Stimulated activated naive CD8-positive, alpha-beta T cell treated with anti-CD3 and anti-CD28 coated beads, Interleukin-15, amount 100 ng/mL, for 72 hours (primary cell): ENCODE data around the gene ATG9B.

Experiments
- ATAC-seq: fragments of 150-1000 bp; cut with Tn5 transposase; 2 replicates; pipeline ENCODE4 v1.10.0; 2021; ENCODE audit warnings: mild to moderate bottlenecking, moderate library complexity
- DNase-seq, 2 donors: peaks; one replicate each; pipeline ENCODE4 v3.0.0; 2021 to 2022
- H3K27ac Mint-ChIP-seq, 2 donors: one replicate each; pipeline ENCODE4 v1.8.0; 2022; ENCODE audit warnings: mild to moderate bottlenecking in 2 of 2, mixed read lengths in 2 of 2, moderate library complexity in 2 of 2
- H3K27me3 Mint-ChIP-seq: one replicate; pipeline ENCODE4 v1.8.0; 2022; ENCODE audit warnings: mixed read lengths
- H3K4me1 Mint-ChIP-seq: one replicate; pipeline ENCODE4 v1.8.0; 2022; ENCODE audit warnings: mild to moderate bottlenecking, mixed read lengths
- H3K4me3 Mint-ChIP-seq, 2 donors: one replicate each; pipeline ENCODE4 v1.8.0; 2022; ENCODE audit warnings: mild to moderate bottlenecking in 2 of 2, mixed read lengths in 2 of 2, moderate library complexity in 1 of 2
- H3K9me3 Mint-ChIP-seq, 2 donors: one replicate each; pipeline ENCODE4 v1.8.0; 2022; ENCODE audit warnings: mixed read lengths in 2 of 2

Gene ATG9B

DNA sequence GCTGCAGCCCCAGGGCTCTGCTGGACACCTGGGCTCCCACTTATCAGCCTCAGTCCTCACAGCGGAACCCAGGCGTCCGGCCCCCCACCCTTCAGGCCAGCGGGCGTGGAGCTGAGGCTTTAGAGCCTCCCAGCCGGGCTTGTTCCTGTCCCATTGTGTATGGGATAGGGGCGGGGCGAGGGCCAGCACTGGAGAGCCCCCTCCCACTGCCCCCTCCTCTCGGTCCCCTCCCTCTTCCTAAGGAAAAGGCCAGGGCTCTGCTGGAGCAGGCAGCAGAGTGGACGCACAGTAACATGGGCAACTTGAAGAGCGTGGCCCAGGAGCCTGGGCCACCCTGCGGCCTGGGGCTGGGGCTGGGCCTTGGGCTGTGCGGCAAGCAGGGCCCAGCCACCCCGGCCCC, 30.8 kb downstream of the ATG9B start:
- peaks cover 17 to 23% of the 10 kb centered on the region in 2 donors for H3K9me3 Mint-ChIP-seq
- no peak for DNase-seq
- no peak overlapping the region for H3K4me3 Mint-ChIP-seq
- no peak for ATAC-seq
- no peaks in the 10 kb centered on the region for H3K27me3 Mint-ChIP-seq
- no peak overlapping the region for H3K27ac Mint-ChIP-seq
- H3K4me1 Mint-ChIP-seq = peaks cover 46% of the 10 kb centered on the region

DNA sequence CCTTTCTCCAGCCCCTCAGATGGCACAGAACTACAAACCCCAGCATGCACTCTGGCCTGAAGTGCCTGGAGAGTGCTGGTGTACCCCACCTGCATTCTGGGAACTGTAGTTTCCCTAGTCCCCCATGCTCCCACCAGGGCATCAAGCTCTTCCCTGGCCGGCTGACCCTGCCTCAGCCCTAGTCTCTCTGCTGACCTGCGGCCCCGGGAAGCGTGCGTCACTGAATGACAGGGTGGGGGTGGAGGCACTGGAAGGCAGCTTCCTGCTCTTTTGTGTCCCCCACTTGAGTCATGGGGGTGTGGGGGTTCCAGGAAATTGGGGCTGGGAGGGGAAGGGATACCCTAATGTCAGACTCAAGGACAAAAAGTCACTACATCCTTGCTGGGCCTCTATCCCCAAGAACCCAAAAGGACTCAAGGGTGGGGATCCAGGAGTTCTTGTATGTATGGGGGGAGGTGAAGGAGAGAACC, 31.4 kb downstream of the ATG9B start:
- no peak for ATAC-seq
- H3K27me3 Mint-ChIP-seq = no peaks in the 10 kb centered on the region
- H3K4me3 Mint-ChIP-seq = no peak overlapping the region
- no peak overlapping the region for H3K27ac Mint-ChIP-seq
- H3K9me3 Mint-ChIP-seq = peaks cover 17 to 23% of the 10 kb centered on the region in 2 donors
- H3K4me1 Mint-ChIP-seq = peaks cover 46% of the 10 kb centered on the region
- DNase-seq = no peak

DNA sequence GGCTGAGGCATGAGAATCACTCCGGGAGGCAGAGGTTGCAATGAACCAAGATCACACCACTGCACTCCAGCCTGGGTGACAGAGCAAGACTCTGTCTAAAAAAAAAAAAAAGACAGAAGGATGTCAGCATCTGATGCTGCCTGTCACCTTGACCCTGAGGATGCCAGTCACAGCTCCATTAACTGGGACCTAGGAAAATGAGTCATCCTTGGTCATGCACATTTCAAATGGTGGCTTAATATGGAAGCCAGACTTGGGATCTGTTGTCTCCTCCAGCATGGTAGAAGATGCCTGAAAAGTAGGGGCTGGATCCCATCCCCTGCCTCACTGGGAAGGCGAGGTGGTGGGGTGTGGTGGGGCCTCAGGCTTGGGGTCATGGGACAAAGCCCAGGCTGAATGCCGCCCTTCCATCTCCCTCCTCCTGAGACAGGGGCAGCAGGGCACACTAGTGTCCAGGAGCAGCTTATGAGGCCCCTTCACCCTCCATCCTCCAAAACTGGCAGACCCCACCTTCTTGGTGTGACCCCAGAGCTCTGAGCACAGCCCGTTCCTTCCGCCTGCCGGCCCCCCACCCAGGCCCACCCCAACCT, 32.1 kb downstream of the ATG9B start:
- Mint-ChIP-seq H3K27ac (no peak overlapping the region), H3K4me1 (peaks cover 39% of the 10 kb centered on the region), H3K27me3 (peaks cover 5% of the 10 kb centered on the region), H3K4me3 (no peak overlapping the region), H3K9me3 (peaks cover 17 to 23% of the 10 kb centered on the region in 2 donors)
- no peak for DNase-seq
- no peak for ATAC-seq

DNA sequence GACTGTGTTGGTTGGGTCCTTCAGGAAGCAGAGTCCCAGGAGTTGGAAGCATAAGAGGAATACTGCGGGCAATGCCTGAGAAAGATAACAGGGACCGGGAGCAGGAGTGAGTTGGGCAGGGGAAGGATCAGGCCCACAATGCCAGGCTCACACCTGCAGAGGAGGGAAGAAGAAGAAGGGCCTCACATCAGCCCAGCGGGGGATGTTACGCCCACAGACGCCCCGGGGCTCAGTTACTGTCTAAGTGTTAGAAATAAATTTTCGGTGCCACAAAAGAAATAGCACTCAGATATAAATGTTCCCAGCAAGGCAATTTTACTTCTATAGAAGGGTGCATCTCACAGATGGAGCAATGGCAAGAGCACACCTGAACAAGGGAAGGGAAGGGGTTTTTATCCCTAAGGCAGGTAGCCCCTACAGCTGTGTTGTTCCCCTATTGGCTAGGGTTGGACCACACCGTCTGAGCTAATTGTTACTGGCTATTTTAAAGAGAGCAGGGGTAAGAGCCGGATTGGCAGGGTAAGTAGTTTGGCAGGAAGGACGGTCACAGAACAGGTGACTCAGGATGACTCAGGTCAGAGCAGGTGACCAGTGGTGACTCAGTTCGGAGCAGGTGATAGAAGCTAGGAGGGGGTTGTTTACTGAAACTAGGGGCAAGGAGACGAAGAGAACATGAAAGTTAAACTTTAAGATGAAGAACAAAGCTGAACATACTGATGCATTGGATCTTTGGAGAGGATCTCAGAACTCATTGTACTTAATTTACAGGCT, 33.7 kb downstream of the ATG9B start, which contains the start of gene NOS3:
Gene NOS3, plus strand, starts transcription at position 602 of the 771 bp plus-strand sequence. CDS start 2,787 bp downstream, outside the sequence.
- Mint-ChIP-seq H3K4me1 (peaks cover 37% of the 10 kb centered on the region), H3K27ac (peak within 1 kb of the TSS in 1 of 2 donors; percentile 57), H3K9me3 (peaks cover 17 to 23% of the 10 kb centered on the region in 2 donors), H3K27me3 (peaks cover 21% of the 10 kb centered on the region), H3K4me3 (no peak within 1 kb of the TSS)
- ATAC-seq (no peak), DNase-seq (no peak)

DNA sequence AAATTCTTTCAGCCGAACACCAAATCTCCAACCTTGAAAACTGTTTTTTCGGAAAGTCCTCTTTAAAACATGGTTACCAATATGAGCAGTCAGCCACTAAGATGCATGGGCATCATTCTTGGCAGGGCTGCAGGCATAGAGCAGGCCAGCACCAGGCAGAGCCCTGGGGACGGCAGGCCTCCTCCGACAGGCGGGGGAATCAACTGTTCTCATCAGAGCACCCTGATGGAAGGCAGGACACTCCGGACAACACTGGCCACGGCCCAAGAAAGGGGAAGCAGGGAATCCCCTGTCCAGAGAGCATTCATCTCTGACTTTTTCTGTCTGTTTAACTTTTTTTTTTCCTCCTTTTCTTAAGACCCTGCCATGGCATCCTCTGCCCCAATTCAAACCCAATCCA, 34.8 kb downstream of the ATG9B start:
- Mint-ChIP-seq H3K27me3 (peaks cover 25% of the 10 kb centered on the region), H3K27ac (no peak overlapping the region), H3K4me1 (peaks cover 28% of the 10 kb centered on the region)

DNA sequence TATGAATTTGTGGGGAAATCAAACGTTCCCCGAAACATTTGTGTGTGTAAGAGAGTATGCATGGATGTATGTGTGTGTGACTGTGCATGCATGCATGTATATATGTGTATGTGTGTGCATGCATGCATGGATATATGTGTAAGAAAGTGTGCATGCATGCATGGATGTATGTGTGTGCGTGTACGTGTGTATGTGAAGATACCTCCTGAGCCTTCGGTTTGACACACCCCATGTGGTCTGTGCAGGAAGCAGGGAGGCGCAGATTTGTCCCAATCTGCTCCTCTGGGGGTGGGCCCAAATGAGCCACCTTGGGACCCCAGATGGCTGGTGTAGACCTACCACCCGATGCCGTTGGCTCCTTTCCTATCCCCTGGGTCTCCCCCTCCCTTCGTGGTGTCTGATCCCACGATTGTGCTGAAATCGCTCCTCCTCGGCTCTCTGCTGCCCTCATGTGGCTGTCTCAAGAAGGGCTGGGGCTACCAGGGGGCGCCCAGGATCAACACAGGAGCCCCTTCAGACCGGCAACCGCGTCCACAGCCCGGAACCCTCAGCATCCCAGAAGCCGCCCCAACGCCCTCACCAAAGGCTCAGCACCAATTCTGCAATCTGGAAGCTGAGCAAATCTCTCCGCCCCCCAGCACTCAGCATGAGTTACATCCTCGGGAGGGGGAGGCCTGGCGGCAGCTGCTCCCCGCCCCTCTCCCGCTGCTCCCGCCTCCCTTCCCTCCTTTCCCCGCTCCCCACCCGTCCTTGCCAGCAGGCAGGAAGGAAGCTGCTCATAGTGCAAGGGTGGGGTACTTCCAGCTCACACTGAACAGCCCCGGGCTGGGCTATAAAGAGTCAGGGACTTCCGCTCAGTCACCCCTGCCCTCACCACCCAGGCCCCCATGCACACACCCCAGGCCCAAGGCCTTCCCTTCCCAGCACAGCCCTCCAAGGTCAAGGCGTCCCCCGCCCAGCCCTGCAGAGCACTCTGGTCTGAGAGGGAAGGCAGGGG, 35.8 kb downstream of the ATG9B start:
- peaks cover 17 to 23% of the 10 kb centered on the region in 2 donors for H3K9me3 Mint-ChIP-seq
- no peak overlapping the region for H3K27ac Mint-ChIP-seq
- ATAC-seq (peak; percentile 73), DNase-seq (peak; percentile 67 to 69)
- H3K4me1 Mint-ChIP-seq = peaks cover 28% of the 10 kb centered on the region
- H3K27me3 Mint-ChIP-seq = peaks cover 25% of the 10 kb centered on the region
- H3K4me3 Mint-ChIP-seq = peak overlapping the region; percentile 1 to 63

More for the DNA sequence above, 34.8 kb downstream of the ATG9B start:
- no peak for ATAC-seq
- Mint-ChIP-seq H3K9me3 (peaks cover 17 to 23% of the 10 kb centered on the region in 2 donors), H3K4me3 (no peak overlapping the region)
- no peak for DNase-seq

DNA sequence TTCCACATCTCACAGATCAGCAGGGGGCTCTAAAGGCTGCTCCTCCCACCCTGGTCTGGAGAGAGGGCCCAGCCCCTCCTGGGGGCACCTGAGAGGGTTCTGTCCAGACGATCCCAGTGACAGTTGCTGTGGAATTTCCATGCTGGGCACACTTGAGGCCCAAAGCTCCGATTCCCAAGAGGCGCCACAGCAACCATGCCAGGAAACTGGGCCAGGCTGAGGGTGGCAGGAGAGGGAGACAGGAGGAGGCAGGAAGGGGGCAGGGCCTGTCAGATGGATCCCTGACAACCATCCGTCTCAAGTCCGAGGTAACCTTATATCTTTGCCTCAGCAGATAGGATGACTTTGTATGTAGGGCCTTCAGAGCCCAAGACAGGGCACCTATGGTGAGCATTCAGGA, 37.7 kb downstream of the ATG9B start:
- Mint-ChIP-seq H3K27ac (no peak overlapping the region), H3K4me3 (no peak overlapping the region), H3K9me3 (peaks cover 17 to 22% of the 10 kb centered on the region in 2 donors), H3K4me1 (peaks cover 23% of the 10 kb centered on the region), H3K27me3 (peaks cover 43% of the 10 kb centered on the region)
- no peak for ATAC-seq
- DNase-seq = no peak

DNA sequence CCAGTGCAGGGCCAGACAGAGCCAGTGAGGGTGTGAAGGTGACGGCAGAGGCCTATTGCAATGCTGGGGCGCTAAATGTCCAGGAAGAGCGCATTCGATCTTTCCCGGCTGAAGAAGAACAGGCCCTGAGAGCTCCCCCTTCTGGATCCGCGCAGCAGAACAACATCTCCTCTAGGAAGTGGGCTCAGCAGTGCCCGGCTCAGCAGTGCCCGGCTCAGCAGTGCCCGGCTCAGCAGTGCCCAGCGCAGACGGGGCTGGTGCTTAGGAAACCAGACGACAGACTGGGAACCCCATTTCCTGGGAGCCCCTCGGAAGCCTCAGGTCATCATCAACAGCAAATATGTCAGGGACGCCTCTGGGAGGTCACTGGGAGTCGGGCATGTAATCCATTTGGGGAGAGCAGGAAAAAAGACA, 38.2 kb downstream of the ATG9B start:
- ATAC-seq = peak; percentile 54
- peaks cover 13 to 17% of the 10 kb centered on the region in 2 donors for H3K9me3 Mint-ChIP-seq
- no peak overlapping the region for H3K27ac Mint-ChIP-seq
- H3K27me3 Mint-ChIP-seq = peaks cover 48% of the 10 kb centered on the region
- peaks cover 23% of the 10 kb centered on the region for H3K4me1 Mint-ChIP-seq
- DNase-seq = peak in 1 of 2 donors; percentile 52
- H3K4me3 Mint-ChIP-seq = no peak overlapping the region

DNA sequence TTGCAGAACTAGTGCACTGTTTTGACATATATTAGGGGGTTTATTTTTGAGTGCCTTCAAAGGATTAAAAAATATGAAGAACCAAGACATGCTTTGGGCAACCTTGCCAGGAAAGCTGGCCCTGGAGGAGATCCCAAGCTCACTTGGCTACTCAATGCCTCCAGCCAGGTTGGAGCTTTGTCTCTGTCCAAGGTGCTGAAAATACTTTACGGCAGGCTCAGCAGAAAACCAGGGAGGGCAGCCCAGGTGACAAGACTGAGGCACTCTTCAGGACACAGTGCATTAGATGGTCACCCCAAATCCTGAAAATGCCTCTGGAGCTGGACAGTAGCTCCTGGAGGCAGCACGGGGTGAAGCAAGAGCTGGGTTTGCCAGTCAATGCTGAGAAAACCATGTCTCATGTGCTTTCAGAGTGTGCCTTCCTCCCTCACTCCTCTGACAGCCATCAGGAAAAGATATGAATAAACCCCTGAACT, 40.4 kb downstream of the ATG9B start:
- DNase-seq (no peak), ATAC-seq (no peak)
- H3K27me3 Mint-ChIP-seq = peaks cover 69% of the 10 kb centered on the region
- H3K4me1 Mint-ChIP-seq = peaks cover 30% of the 10 kb centered on the region
- no peak overlapping the region for H3K4me3 Mint-ChIP-seq
- H3K27ac Mint-ChIP-seq = no peak overlapping the region
- no peaks in the 10 kb centered on the region for H3K9me3 Mint-ChIP-seq

DNA sequence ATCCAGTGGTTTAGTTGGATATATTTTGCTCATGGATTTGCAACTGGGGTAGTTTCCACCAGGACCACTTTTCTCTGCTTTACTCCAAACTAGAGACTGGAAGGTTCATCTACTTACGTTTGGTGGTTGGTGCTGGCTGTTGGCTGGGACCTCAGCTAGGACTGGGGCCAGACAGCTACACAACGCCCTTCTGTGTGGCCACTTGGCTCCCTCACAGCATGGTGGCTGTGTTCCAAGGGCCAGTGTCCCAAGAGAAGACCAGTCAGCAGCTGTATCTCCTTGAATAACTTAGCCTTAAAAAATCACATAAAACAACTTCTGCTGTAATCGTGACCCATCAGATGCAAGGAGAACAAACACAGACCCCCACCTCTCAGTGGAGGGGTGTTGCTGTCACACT, 41.9 kb downstream of the ATG9B start:
- Mint-ChIP-seq H3K4me3 (no peak overlapping the region), H3K4me1 (peaks cover 29% of the 10 kb centered on the region), H3K27me3 (peaks cover 77% of the 10 kb centered on the region), H3K27ac (no peak overlapping the region), H3K9me3 (no peaks in the 10 kb centered on the region)
- DNase-seq (no peak), ATAC-seq (no peak)

DNA sequence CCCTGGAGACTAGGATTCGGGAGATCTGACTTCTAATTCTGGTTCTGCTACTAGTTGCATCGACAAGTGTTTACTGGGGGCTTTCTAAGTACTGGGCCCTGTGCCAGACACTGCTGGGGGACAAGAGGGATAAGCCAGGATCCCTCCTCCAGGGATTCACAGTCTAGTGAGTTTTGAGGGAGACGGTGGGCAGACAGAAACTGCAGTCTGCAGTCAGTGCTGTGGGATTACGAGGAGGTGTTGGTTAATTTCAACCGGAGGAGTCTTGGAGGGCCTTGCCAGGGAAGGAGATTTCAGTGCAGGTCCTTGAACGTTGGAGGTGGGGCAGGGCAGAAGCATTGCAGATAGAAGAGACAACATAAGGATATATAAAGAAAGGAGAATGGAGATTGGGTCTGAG, 42.6 kb downstream of the ATG9B start:
- Mint-ChIP-seq H3K9me3 (no peaks in the 10 kb centered on the region), H3K27ac (no peak overlapping the region), H3K4me3 (no peak overlapping the region), H3K27me3 (peaks cover 77% of the 10 kb centered on the region), H3K4me1 (peaks cover 36% of the 10 kb centered on the region)
- ATAC-seq (no peak), DNase-seq (no peak)

DNA sequence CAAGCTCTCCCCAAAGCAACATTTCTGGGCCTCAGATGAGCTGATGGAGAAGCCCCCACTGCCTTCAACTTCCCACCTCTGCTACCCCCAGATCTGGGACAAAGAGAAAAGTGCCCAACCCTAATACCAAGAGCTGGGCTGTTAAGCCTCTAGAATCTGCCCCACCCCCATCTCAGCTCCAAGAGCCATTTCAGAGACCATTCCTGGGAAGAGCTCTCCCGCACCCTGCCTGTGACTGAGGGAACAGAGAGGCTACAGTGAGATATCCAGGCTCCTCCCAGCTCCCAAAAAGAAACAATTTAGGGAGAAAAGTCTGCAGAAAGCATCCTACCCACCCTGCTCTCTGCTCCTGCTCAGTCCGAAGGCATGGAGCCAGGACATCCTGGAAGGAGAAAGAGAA, 43.6 kb downstream of the ATG9B start:
- Mint-ChIP-seq H3K9me3 (no peaks in the 10 kb centered on the region), H3K27me3 (peaks cover 77% of the 10 kb centered on the region), H3K4me3 (no peak overlapping the region), H3K27ac (no peak overlapping the region), H3K4me1 (peaks cover 37% of the 10 kb centered on the region)
- ATAC-seq (no peak), DNase-seq (no peak)

DNA sequence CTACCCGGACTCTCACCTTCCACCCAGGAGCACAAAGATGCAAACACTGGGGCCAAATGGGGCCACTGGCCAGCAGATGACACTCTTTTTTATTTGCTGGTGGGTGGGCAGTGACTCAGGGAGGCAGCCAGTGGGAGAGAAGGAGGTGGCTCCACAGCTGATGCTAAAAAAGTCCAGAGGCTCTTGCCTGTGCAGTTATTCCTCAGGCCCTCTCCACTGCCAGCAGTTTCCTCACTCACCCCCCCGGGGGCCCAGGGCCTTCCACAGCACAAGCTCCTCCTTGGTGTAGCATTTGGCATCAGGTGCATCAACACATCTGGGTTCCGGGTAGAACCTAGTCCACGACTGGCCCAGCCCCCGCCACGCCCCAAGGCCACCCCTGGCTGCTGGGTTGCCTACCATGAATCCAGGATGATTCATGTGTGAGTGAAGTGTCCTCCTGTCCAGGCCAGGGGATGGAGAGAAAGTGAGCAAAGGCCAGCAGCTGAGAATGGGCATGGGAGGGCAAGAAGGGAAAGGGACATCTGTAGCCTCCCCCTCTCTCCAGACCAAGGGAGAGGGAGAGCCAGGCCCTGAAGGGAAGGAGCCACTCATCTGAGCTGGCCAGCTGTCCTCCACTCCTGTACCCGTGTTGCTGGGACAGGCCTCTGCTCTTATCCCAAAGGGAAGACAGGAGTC, 44.4 kb downstream of the ATG9B start:
- Mint-ChIP-seq H3K27me3 (peaks cover 77% of the 10 kb centered on the region), H3K4me3 (peak overlapping the region in 1 of 2 donors; percentile 45), H3K4me1 (peaks cover 42% of the 10 kb centered on the region), H3K27ac (no peak overlapping the region), H3K9me3 (no peaks in the 10 kb centered on the region)
- no peak for ATAC-seq
- DNase-seq = no peak

DNA sequence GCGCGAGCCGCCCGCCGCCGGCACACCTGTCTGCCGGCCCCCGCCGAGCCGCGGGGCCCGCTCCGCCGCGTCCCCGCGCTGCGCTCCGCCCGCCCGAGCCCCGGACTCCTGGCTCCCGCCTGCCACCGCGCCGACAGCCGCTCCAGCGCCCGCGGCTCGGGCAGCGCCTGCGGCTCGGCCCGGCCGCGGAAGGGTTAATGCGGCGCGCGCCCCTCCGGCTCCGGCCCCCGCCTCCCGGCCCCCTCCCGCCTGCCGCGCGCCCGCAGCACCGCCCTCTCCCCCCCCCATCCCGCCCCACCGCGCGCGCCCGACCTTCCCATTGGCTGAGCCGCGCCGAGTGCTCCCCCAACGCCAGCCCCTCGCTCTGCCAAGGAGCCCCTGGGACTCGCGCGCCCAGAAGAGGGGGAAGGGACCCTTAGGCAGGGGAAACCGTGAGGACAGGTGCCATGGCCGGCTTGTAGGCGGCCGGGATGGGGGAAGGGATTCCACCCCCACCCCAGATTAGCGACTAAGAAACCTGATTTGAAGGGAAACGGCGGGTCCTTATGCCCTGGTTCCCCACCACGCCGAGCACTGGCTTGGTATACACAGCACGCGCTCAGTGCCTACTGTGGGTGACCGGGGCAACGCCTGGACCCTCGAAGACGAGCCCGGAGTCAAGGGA, 46.0 kb downstream of the ATG9B start, which contains the start of gene KCNH2:
Gene KCNH2, minus strand, starts transcription at position 196 of the 664 bp plus-strand sequence. CDS start 408 bp downstream, outside the sequence.
- Mint-ChIP-seq H3K27ac (peak within 1 kb of the TSS in 1 of 2 donors; percentile 0), H3K27me3 (peaks cover 76% of the 10 kb centered on the region), H3K9me3 (no peaks in the 10 kb centered on the region), H3K4me3 (peak within 1 kb of the TSS; percentile 78 to 88), H3K4me1 (peaks cover 56% of the 10 kb centered on the region)
- DNase-seq = no peak
- ATAC-seq = no peak
